Endothelial cell of umbilical vein (primary cell): ENCODE results near the gene BRSK2. TPM values are rescaled to one million over a fixed set of nuclear protein-coding genes. Genes with fewer than 3 reads are reported as not detected.

Source experiments
- BruUV-seq: library from RNA; stranded (reverse); fragments of 400-500 nt; replicated peaks from 2 replicates; lab custom pipeline; 2021; lab: Mats Ljungman, UMichigan
- CTCF ChIA-PET: fragments of 300-600, 350-600 bp; sonication (Branson Sonifier 250); formaldehyde crosslinking; loops from one replicate; lab custom pipeline; 2021; ENCODE audit warnings: antibody characterized with exemption, inconsistent platforms; lab: Charles Lee
- POLR2A ChIA-PET: fragments of 300-600, 350-600 bp; sonication (Branson Sonifier 250); formaldehyde crosslinking; loops from one replicate; lab custom pipeline; 2021; ENCODE audit warnings: antibody characterized with exemption, inconsistent platforms; lab: Charles Lee
- DNase-seq: peaks from one replicate; pipeline ENCODE4 v3.0.0-alpha.2; 2011; ENCODE audit warnings: low read depth, low spot score
- FAIRE-seq: peaks from 2 replicates; lab custom pipeline; 2011; peaks lifted over from hg19 to GRCh38; lab: Jason Lieb, UNC
- H2AFZ ChIP-seq: 2 replicates; pipeline ENCODE4 v1.6.0; 2012; ENCODE audit warnings: low read depth, low read length, control low read depth, inconsistent platforms
- H3K27ac ChIP-seq: 2 replicates; pipeline ENCODE4 v1.5.1; 2011; ENCODE audit warnings: low read depth, mild to moderate bottlenecking, control low read depth, low read length, moderate library complexity; ENCODE audit not compliant: insufficient read depth
- H3K27me3 ChIP-seq, 2 experiments: 2 replicates each; pipeline versions ENCODE4 v1.6.0 to v1.6.1; 2011; ENCODE audit warnings: low read length in 2 of 2, mixed read lengths in 1 of 2; ENCODE audit not compliant: control insufficient read depth in 2 of 2, insufficient read depth in 2 of 2
- H3K36me3 ChIP-seq, 2 experiments: 2 replicates in 1 of 2; 3 replicates in 1 of 2; pipeline ENCODE4 v1.5.1; 2011; ENCODE audit warnings: low read length in 2 of 2, mild to moderate bottlenecking in 1 of 2, moderate library complexity in 1 of 2; ENCODE audit not compliant: control insufficient read depth in 2 of 2, insufficient read depth in 2 of 2; ENCODE audit errors: extremely low read depth in 1 of 2
- H3K4me1 ChIP-seq: 3 replicates; pipeline ENCODE4 v1.5.1; 2011; ENCODE audit warnings: mild to moderate bottlenecking, low read length; ENCODE audit not compliant: control insufficient read depth, insufficient read depth; ENCODE audit errors: extremely low read depth
- H3K4me2 ChIP-seq: 2 replicates; pipeline ENCODE4 v1.6.1; 2011; ENCODE audit warnings: low read length, control low read depth, mixed read lengths; ENCODE audit not compliant: insufficient read depth
- H3K4me3 ChIP-seq, 3 experiments: fragments of 200-600 bp in 1 of 3; sonication (generic), shearing (Covaris generic) in 1 of 3; replicated peaks in 1 of 3; 2 replicates each; pipeline ENCODE4 v1.5.1; 2011 to 2016; ENCODE audit warnings: control low read depth in 3 of 3, low read length in 3 of 3, mild to moderate bottlenecking in 2 of 3, inconsistent platforms in 1 of 3, low read depth in 1 of 3, moderate library complexity in 1 of 3; ENCODE audit not compliant: insufficient read depth in 1 of 3
- H3K79me2 ChIP-seq: 2 replicates; pipeline ENCODE4 v1.6.0; 2012; ENCODE audit warnings: low read length, inconsistent platforms; ENCODE audit not compliant: control insufficient read depth, insufficient read depth
- H3K9ac ChIP-seq: replicated peaks from 2 replicates; pipeline ENCODE3; 2011; ENCODE audit warnings: low read length, control low read depth; ENCODE audit not compliant: insufficient read depth; ENCODE audit errors: extremely low read depth
- H3K9me1 ChIP-seq: replicated peaks from 3 replicates; pipeline ENCODE4 v1.6.0; 2011; ENCODE audit warnings: mild to moderate bottlenecking, low read length; ENCODE audit not compliant: control insufficient read depth, insufficient read depth; ENCODE audit errors: extremely low read depth
- H3K9me3 ChIP-seq: replicated peaks from 2 replicates; pipeline ENCODE4 v1.5.1; 2012; ENCODE audit warnings: low read length, inconsistent platforms; ENCODE audit not compliant: control insufficient read depth, insufficient read depth
- H4K20me1 ChIP-seq: replicated peaks from 2 replicates; pipeline ENCODE3; 2011; ENCODE audit warnings: mild to moderate bottlenecking, low read length; ENCODE audit not compliant: control insufficient read depth, insufficient read depth; ENCODE audit errors: extremely low read depth
- EZH2 ChIP-seq: IDR thresholded peaks from 2 replicates; pipeline ENCODE4 v1.6.1; 2012; ENCODE audit warnings: borderline replicate concordance, low read depth, mild to moderate bottlenecking, moderate library complexity, low read length, inconsistent platforms; ENCODE audit not compliant: severe bottlenecking
- FOS ChIP-seq: IDR thresholded peaks from 2 replicates; pipeline ENCODE4 v1.6.1; 2011; ENCODE audit warnings: mild to moderate bottlenecking, low read length, moderate library complexity, borderline replicate concordance; ENCODE audit not compliant: insufficient read depth
- GATA2 ChIP-seq: IDR thresholded peaks from 2 replicates; pipeline ENCODE4 v1.7.0; 2011; ENCODE audit warnings: low read depth, mild to moderate bottlenecking, moderate library complexity, mixed read lengths, low read length; ENCODE audit not compliant: insufficient read length, insufficient read depth
- JUN ChIP-seq: IDR thresholded peaks from 2 replicates; pipeline ENCODE4 v1.6.1; 2011; ENCODE audit warnings: borderline replicate concordance, low read depth; ENCODE audit not compliant: insufficient read length, insufficient read depth
- MYC ChIP-seq: IDR thresholded peaks from one replicate; pipeline ENCODE4 v1.6.1; 2011; ENCODE audit warnings: mild to moderate bottlenecking, low read depth, low read length
- POLR2A ChIP-seq: IDR thresholded peaks from 2 replicates; pipeline ENCODE4 v1.6.1; 2012; ENCODE audit warnings: low read depth, mild to moderate bottlenecking, control low read depth, low read length
- POLR2AphosphoS5 ChIP-seq: IDR thresholded peaks from 2 replicates; pipeline ENCODE4 v1.6.1; 2012; ENCODE audit warnings: low read depth, mild to moderate bottlenecking, control low read depth, low read length, moderate library complexity; ENCODE audit not compliant: insufficient read depth
- dilution Hi-C: fragments of 300-500 bp; cut with MboI; formaldehyde crosslinking; loops from one replicate; pipeline ENCODE4 v1.15.0; 2019; ENCODE audit warnings: low sequenced_read_pairs; ENCODE audit not compliant: extremely low pct_ligation_motif_present
- intact Hi-C: fragments of 100-400 bp; cut with micrococcal nuclease; formaldehyde crosslinking; loops from one replicate; pipeline ENCODE4 v1.10.0; 2022
- polyA plus RNA-seq, 4 experiments: library from polyadenylated mRNA; depleted of rRNA in 3 of 4; stranded (reverse) in 3 of 4; unstranded in 1 of 4; fragments of >200 nt; gene quantifications; 2 replicates each; pipeline versions ENCODE4 v1.2.1 to v1.2.3, GENCODE V29; 2011 to 2012; ENCODE audit warnings: missing spikeins in 1 of 4
- total RNA-seq: library from RNA; stranded (reverse); gene quantifications from 2 replicates; pipeline ENCODE4 v1.2.3, GENCODE V29; 2021
- TF ChIP-seq, protein P1 (sequence below): IDR thresholded peaks from 2 replicates; pipeline ENCODE4 v1.6.1; 2011; ENCODE audit not compliant: insufficient read depth, insufficient read length
- TF ChIP-seq, protein P2 (sequence below), 2 donors: IDR thresholded peaks; 1 replicate in 1 of 2; 2 replicates in 1 of 2; pipeline ENCODE4 v1.5.1; 2011; ENCODE audit warnings: low read length in 2 of 2, mild to moderate bottlenecking in 2 of 2, moderate library complexity in 2 of 2, control low read depth in 1 of 2, inconsistent platforms in 1 of 2, low read depth in 1 of 2; ENCODE audit not compliant: insufficient read depth in 1 of 2; ENCODE audit errors: extremely low read depth in 1 of 2

BRSK2 gene
- total and polyA plus RNA-seq, 2 donors (not counting 3 experiments of a cell fraction or from before 2014, with no cell fraction given) = 0.08 to 0.20 TPM

DNA sequence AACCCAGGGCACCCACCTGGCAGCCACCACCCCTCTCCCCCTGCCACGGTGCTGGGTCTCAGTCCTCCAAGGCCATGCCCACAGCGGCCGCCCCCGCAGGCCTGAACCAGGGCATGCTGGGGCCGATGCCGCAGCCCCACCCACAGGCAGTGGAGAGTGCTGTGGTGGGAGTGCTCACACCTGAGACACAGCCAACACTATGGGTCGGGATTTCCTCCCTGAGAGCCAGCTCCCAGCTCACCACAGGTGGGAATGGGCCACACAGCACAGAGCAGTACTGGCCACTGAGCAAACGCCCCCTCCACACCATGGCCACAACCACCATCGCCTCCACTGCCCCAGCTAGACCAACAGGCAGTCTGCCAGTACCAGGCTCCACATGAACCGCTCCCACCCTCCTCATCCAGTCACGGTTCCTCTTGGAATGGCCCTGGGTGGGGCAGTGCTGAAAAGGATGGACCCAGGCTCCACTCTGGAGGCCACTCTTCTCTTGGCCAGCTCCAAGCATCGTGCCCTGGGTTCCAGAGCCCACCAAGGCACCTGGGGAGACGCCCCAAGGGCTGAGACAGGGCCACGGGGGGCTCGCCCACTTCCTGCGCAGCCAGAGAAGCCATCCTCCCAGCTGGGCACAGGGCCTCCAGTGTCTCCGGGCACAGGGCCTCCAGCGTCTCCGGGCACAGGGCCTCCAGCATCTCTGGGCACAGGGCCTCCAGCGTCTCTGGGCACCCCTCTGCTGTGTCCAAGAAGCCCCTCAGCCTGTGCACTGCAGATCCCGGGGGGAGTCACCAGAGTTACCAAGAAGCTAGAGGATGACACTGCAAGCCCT, 82.7 kb downstream of the BRSK2 start:
- POLR2A ChIA-PET = no interaction called here
- H3K4me2 ChIP-seq = no peak overlapping the region
- FAIRE-seq (no peak), DNase-seq (no peak)
- H4K20me1 ChIP-seq = no peaks in the 10 kb centered on the region
- no peak overlapping the region for H3K4me3 ChIP-seq
- CTCF ChIA-PET = no interaction called here
- no peaks in the 10 kb centered on the region for H3K27me3 ChIP-seq
- BruUV-seq = no TSS peak
- H3K9me1 ChIP-seq = no peaks in the 10 kb centered on the region
- no peak overlapping the region for H3K9ac ChIP-seq
- H3K36me3 ChIP-seq = peaks cover 0 to 12% of the 10 kb centered on the region in 2 experiments
- H3K4me1 ChIP-seq = no peaks in the 10 kb centered on the region
- dilution Hi-C loops = no loop called here
- TF ChIP-seq FOS (no peak), JUN (no peak), GATA2 (no peak), POLR2A (no peak)
- TF ChIP-seq, protein P1, sequence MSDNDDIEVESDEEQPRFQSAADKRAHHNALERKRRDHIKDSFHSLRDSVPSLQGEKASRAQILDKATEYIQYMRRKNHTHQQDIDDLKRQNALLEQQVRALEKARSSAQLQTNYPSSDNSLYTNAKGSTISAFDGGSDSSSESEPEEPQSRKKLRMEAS = no peak
- intact Hi-C loops = no loop called here
- no peaks in the 10 kb centered on the region for H3K79me2 ChIP-seq
- no peak overlapping the region for H3K27ac ChIP-seq
- no peaks in the 10 kb centered on the region for H3K9me3 ChIP-seq
- no peak overlapping the region for H2AFZ ChIP-seq

DNA sequence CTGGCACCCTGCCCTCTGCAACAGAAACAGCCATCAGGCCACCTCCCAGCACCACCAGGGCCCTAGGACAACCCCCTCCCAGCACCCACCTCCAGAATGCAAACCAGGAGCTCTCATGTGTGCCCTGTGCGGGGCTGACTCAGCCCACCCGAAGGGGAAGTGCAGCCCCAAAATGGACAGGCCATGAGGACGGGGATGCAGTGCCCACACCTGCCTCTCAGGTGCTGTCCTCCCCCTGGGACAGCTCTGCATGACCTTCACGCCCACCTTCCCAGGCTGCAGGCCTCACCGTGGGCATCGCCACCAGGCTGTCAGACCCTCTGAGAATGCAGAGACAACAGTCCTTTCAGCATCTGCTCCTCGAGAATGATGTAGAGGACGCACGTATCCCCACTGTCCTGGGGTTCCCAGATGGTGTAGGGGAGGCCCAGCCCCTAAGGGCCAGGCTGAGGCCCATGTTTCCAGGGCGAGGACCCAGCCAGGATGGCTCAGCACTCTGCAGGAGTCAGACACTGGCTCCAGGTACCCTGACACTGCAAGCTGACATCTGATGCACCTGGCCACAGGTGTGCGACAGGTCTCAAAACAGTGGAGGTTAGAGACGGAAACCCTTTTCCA, 83.4 kb downstream of the BRSK2 start:
- Histone ChIP-seq H2AFZ (no peak overlapping the region), H3K4me3 (no peak overlapping the region), H3K4me2 (no peak overlapping the region), H3K9me1 (no peaks in the 10 kb centered on the region), H3K9ac (no peak overlapping the region), H3K4me1 (no peaks in the 10 kb centered on the region), H3K27me3 (no peaks in the 10 kb centered on the region), H3K9me3 (no peaks in the 10 kb centered on the region), H4K20me1 (no peaks in the 10 kb centered on the region), H3K79me2 (no peaks in the 10 kb centered on the region), H3K36me3 (peaks cover 0 to 12% of the 10 kb centered on the region in 2 experiments), H3K27ac (no peak overlapping the region)
- ChIA-PET POLR2A (no interaction called here), CTCF (no interaction called here)
- intact Hi-C loops = no loop called here
- no peak for TF ChIP-seq FOS
- no peak for TF ChIP-seq POLR2A
- no peak for TF ChIP-seq JUN
- TF ChIP-seq MYC = no peak
- no peak for TF ChIP-seq GATA2
- TF ChIP-seq, protein P2, sequence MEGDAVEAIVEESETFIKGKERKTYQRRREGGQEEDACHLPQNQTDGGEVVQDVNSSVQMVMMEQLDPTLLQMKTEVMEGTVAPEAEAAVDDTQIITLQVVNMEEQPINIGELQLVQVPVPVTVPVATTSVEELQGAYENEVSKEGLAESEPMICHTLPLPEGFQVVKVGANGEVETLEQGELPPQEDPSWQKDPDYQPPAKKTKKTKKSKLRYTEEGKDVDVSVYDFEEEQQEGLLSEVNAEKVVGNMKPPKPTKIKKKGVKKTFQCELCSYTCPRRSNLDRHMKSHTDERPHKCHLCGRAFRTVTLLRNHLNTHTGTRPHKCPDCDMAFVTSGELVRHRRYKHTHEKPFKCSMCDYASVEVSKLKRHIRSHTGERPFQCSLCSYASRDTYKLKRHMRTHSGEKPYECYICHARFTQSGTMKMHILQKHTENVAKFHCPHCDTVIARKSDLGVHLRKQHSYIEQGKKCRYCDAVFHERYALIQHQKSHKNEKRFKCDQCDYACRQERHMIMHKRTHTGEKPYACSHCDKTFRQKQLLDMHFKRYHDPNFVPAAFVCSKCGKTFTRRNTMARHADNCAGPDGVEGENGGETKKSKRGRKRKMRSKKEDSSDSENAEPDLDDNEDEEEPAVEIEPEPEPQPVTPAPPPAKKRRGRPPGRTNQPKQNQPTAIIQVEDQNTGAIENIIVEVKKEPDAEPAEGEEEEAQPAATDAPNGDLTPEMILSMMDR (IDR thresholded peaks at IDR 0.05; ENCODE audit: extremely low read depth in 1 of 2, insufficient read depth in 1 of 2, low read depth in 1 of 2, low read length in 2 of 2) = no peak
- TF ChIP-seq POLR2AphosphoS5 = no peak
- TF ChIP-seq, protein P1 = no peak
- no peak for TF ChIP-seq EZH2
- no TSS peak for BruUV-seq
- dilution Hi-C loops = no loop called here
- DNase-seq = no peak
- FAIRE-seq = no peak
